GM21825 (cell line): ENCODE data around the gene BAX.

Experiments used
- ATAC-seq: cut with Tn5 transposase; IDR thresholded peaks from one replicate; pipeline ENCODE4 v1.9.1; 2021; ENCODE audit warnings: mild to moderate bottlenecking, moderate library complexity; ENCODE audit not compliant: unreplicated experiment

The BAX gene

GRCh38 chr19:48928164-48929025 lies 26.3 kb upstream of the BAX start:
- ATAC-seq = no peak

- peak; percentile 74 for ATAC-seq
Observed at GRCh38 chr19:48933382-48933932, 21.2 kb upstream of the BAX start, which contains the start of gene DHDH. Gene DHDH (plus strand): TSS chr19:48933699. CDS start chr19:48933722, 23 bp downstream.

GRCh38 chr19:48934837-48935236 lies 19.8 kb upstream of the BAX start:
- no peak for ATAC-seq

- no peak for ATAC-seq
Observed at GRCh38 chr19:48935864-48936263, 18.8 kb upstream of the BAX start.

- no peak for ATAC-seq
Observed at GRCh38 chr19:48938256-48938655, 16.4 kb upstream of the BAX start.

GRCh38 chr19:48940902-48941301 lies 13.8 kb upstream of the BAX start:
- no peak for ATAC-seq

- no peak for ATAC-seq
Observed at GRCh38 chr19:48943081-48943480, 11.6 kb upstream of the BAX start.

- no peak for ATAC-seq
Observed at GRCh38 chr19:48945415-48945814, 9.3 kb upstream of the BAX start.

GRCh38 chr19:48945817-48946216 lies 8.9 kb upstream of the BAX start:
- no peak for ATAC-seq

- ATAC-seq = no peak
Observed at GRCh38 chr19:48946463-48947257, 8.0 kb upstream of the BAX start.

GRCh38 chr19:48947258-48947542 lies 7.5 kb upstream of the BAX start:
- no peak for ATAC-seq

- no peak for ATAC-seq
Observed at GRCh38 chr19:48950159-48950558, 4.5 kb upstream of the BAX start.

- no peak for ATAC-seq
Observed at GRCh38 chr19:48950830-48951519, 3.7 kb upstream of the BAX start.

GRCh38 chr19:48953141-48953540 lies 1.5 kb upstream of the BAX start:
- no peak for ATAC-seq

- no peak for ATAC-seq
Observed at GRCh38 chr19:48953990-48954594, 583 bp upstream of the BAX start.

- no peak for ATAC-seq
Observed at GRCh38 chr19:48955308-48955958, 758 bp downstream of the BAX start.

- no peak for ATAC-seq
Observed at GRCh38 chr19:48958006-48958405, 3.3 kb downstream of the BAX start.

GRCh38 chr19:48959341-48960239 lies 4.9 kb downstream of the BAX start:
- ATAC-seq = no peak

GRCh38 chr19:48961051-48961649 lies 6.5 kb downstream of the BAX start:
- ATAC-seq = no peak
